GM21576 (cell line): Measurements from ENCODE around the gene LRCH3.
A peak's percentile ranks its signal among the peaks of the same experiment; 100 is the strongest.
"Not testable (repeated sequence)": the region's sequence is repeated elsewhere in the genome, so short reads cannot be mapped to it uniquely, and the experiment has no call there.

ENCODE experiments used
- ATAC-seq: cut with Tn5 transposase; IDR thresholded peaks from one replicate; pipeline ENCODE4 v1.9.1; 2021; ENCODE audit warnings: mild to moderate bottlenecking, moderate library complexity; ENCODE audit not compliant: unreplicated experiment

LRCH3 gene

GRCh38 chr3:197881970-197882338 is 90.9 kb downstream of the LRCH3 start:
- no peak for ATAC-seq

GRCh38 chr3:197882586-197882985 is 91.5 kb downstream of the LRCH3 start:
- ATAC-seq, result no peak

GRCh38 chr3:197883541-197883940 is 92.5 kb downstream of the LRCH3 start:
- ATAC-seq, result no peak

- not testable (repeated sequence) for ATAC-seq
Observed at GRCh38 chr3:197884330-197884729, 93.3 kb downstream of the LRCH3 start.

GRCh38 chr3:197886052-197886451 is 95.0 kb downstream of the LRCH3 start:
- not testable (repeated sequence) for ATAC-seq

GRCh38 chr3:197887430-197888053 is 96.5 kb downstream of the LRCH3 start:
- ATAC-seq, result not testable (repeated sequence)

GRCh38 chr3:197888511-197888910 is 97.5 kb downstream of the LRCH3 start:
- ATAC-seq, result no peak

GRCh38 chr3:197889204-197889930 is 98.3 kb downstream of the LRCH3 start:
- no peak for ATAC-seq

- no peak for ATAC-seq
Observed at GRCh38 chr3:197890693-197891092, 99.6 kb downstream of the LRCH3 start.

- ATAC-seq, result no peak
Observed at GRCh38 chr3:197892162-197892561, 101.1 kb downstream of the LRCH3 start.

- ATAC-seq, result no peak
Observed at GRCh38 chr3:197896421-197896820, 105.4 kb downstream of the LRCH3 start.

GRCh38 chr3:197899833-197900478 is 108.9 kb downstream of the LRCH3 start:
- no peak for ATAC-seq

- ATAC-seq, result no peak
Observed at GRCh38 chr3:197901626-197902025, 110.6 kb downstream of the LRCH3 start.

GRCh38 chr3:197906023-197906849 is 115.2 kb downstream of the LRCH3 start:
- peak; percentile 77 for ATAC-seq

- ATAC-seq, result no peak
Observed at GRCh38 chr3:197906850-197907187, 115.8 kb downstream of the LRCH3 start.

GRCh38 chr3:197907196-197907595 is 116.1 kb downstream of the LRCH3 start:
- no peak for ATAC-seq

GRCh38 chr3:197908550-197908949 is 117.5 kb downstream of the LRCH3 start:
- ATAC-seq, result not testable (repeated sequence)

- no peak for ATAC-seq
Observed at GRCh38 chr3:197908957-197909701, 118.1 kb downstream of the LRCH3 start.

GRCh38 chr3:197912741-197913476 is 121.9 kb downstream of the LRCH3 start:
- ATAC-seq, result no peak
